ENCODE measurements around the gene PLCB1. TPM values are rescaled to one million over a fixed set of nuclear protein-coding genes. Genes with fewer than 3 reads are reported as not detected.

The PLCB1 gene
- total and polyA plus RNA-seq, 2 donors (not counting 1 experiment from before 2014, with no cell fraction given) = 13.4 to 23.3 TPM

DNA sequence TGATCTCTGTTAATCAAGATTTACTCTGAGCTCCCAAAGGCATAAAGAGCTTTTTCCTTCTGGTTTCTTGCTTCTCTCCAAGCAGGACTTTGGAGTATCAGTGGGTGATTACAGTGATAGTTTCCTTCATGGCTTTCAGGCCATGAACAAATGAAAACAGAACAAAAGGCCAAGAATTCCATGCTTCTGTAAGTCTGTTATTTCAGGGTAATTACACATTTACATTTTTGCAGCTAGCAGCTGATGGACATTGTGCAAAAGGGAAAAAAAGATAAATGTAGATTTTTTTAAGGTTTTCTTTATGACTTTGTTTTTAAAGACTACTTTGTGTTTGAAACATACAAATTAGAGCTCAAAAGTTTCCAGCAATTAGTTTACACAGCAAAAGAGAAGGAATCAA, 441.6 kb downstream of the PLCB1 start:
- Histone ChIP-seq H3K4me1 (ENCODE audit: control insufficient read depth, extremely low read depth, insufficient read depth, low read length) (no peaks in the 10 kb centered on the region), H3K9ac (ENCODE audit: insufficient read depth, low read length) (no peak overlapping the region), H3K4me2 (ENCODE audit: extremely low read depth, insufficient read depth, low read length) (no peak overlapping the region), H3K27ac (ENCODE audit: insufficient read depth, low read length) (no peak overlapping the region), H4K20me1 (ENCODE audit: control insufficient read depth, extremely low read depth, insufficient read depth, low read length) (no peaks in the 10 kb centered on the region), H3K27me3 (ENCODE audit: control insufficient read depth, insufficient read depth, low read length) (no peaks in the 10 kb centered on the region), H3K36me3 (ENCODE audit: control insufficient read depth, insufficient read depth, low read length) (no peaks in the 10 kb centered on the region), H3K79me2 (ENCODE audit: control insufficient read depth, insufficient read depth, low read length) (no peaks in the 10 kb centered on the region), H3K9me3 (ENCODE audit: control insufficient read depth, insufficient read depth, low read depth, low read length) (no peaks in the 10 kb centered on the region), H2AFZ (ENCODE audit: low read length) (no peak overlapping the region), H3K4me3 (replicated peaks in 1 of 4; ENCODE audit: control extremely low read depth in 1 of 4, insufficient read depth in 1 of 4, low read depth in 3 of 4, low read length in 4 of 4) (no peak overlapping the region)
- no peak for DNase-seq (ENCODE audit: low read depth in 2 of 2)
- TF ChIP-seq EZH2 (IDR thresholded peaks at IDR 0.05; ENCODE audit: low read length, missing control alignments) = no peak
- TF ChIP-seq, protein P1, sequence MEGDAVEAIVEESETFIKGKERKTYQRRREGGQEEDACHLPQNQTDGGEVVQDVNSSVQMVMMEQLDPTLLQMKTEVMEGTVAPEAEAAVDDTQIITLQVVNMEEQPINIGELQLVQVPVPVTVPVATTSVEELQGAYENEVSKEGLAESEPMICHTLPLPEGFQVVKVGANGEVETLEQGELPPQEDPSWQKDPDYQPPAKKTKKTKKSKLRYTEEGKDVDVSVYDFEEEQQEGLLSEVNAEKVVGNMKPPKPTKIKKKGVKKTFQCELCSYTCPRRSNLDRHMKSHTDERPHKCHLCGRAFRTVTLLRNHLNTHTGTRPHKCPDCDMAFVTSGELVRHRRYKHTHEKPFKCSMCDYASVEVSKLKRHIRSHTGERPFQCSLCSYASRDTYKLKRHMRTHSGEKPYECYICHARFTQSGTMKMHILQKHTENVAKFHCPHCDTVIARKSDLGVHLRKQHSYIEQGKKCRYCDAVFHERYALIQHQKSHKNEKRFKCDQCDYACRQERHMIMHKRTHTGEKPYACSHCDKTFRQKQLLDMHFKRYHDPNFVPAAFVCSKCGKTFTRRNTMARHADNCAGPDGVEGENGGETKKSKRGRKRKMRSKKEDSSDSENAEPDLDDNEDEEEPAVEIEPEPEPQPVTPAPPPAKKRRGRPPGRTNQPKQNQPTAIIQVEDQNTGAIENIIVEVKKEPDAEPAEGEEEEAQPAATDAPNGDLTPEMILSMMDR (conservative IDR thresholded peaks at IDR 0.05 in 1 of 2, IDR thresholded peaks at IDR 0.05 in 1 of 2; ENCODE audit: low read depth in 1 of 2, low read length in 2 of 2) = no peak

DNA sequence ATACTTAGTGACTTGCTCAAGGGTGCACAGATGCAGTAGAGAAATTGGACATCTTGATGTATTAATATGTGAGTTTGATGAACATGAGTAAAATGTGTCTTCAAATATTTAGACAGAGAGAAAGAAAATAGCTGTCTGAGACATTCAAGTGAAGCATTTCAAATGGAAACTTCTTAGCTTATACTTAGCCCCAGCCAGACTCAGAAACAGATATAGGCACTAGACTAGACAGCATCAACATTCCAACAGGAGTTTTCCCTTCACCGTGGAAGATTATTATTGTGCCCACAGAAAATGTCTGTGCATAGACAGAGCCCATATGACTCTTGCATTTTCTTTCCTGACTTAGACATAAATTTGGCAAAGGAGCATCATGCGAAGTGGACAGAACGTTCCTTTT, 443.0 kb downstream of the PLCB1 start:
- Histone ChIP-seq H3K4me2 (ENCODE audit: extremely low read depth, insufficient read depth, low read length) (no peak overlapping the region), H3K9ac (ENCODE audit: insufficient read depth, low read length) (no peak overlapping the region), H2AFZ (ENCODE audit: low read length) (no peak overlapping the region), H3K9me3 (ENCODE audit: control insufficient read depth, insufficient read depth, low read depth, low read length) (no peaks in the 10 kb centered on the region), H3K4me1 (ENCODE audit: control insufficient read depth, extremely low read depth, insufficient read depth, low read length) (no peaks in the 10 kb centered on the region), H3K27ac (ENCODE audit: insufficient read depth, low read length) (no peak overlapping the region), H3K4me3 (replicated peaks in 1 of 4; ENCODE audit: control extremely low read depth in 1 of 4, insufficient read depth in 1 of 4, low read depth in 3 of 4, low read length in 4 of 4) (no peak overlapping the region), H4K20me1 (ENCODE audit: control insufficient read depth, extremely low read depth, insufficient read depth, low read length) (no peaks in the 10 kb centered on the region), H3K27me3 (ENCODE audit: control insufficient read depth, insufficient read depth, low read length) (no peaks in the 10 kb centered on the region), H3K79me2 (ENCODE audit: control insufficient read depth, insufficient read depth, low read length) (no peaks in the 10 kb centered on the region), H3K36me3 (ENCODE audit: control insufficient read depth, insufficient read depth, low read length) (no peaks in the 10 kb centered on the region)
- DNase-seq (ENCODE audit: low read depth in 2 of 2) = no peak
- TF ChIP-seq EZH2 (IDR thresholded peaks at IDR 0.05; ENCODE audit: low read length, missing control alignments) = no peak
- TF ChIP-seq, protein P1 (conservative IDR thresholded peaks at IDR 0.05 in 1 of 2, IDR thresholded peaks at IDR 0.05 in 1 of 2; ENCODE audit: low read depth in 1 of 2, low read length in 2 of 2) = no peak

DNA sequence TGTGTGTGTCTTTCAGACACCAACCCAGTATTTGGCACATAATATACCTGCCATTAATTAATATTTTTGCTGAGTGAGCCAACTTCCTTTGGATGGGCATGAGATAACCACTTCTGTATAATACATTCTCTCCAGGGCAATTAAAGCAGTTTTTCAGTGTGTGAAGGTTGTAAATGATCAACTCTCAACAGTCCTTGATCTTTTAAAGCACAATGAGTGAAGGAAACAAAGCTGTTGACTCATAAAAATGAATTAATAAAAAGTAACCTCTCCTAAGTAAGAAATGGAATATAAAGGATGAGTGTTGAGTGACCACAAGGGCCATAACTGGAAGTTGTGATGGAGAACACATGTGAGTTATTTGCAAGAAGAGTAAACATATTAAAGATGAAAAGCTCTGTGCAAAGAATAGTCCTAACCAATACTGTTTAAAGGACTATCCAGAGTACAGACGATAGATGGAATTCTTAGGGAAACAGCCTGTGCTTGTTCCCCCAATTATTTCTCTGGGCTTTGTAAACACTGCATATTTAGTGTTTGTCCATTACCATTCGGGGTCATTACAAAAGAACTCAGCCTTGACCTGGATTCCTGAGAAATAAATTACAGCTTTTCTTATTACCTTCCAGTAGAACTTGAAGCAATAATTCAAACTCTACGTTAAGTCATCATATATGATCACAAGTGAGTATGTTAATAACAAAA, 446.2 kb downstream of the PLCB1 start:
- Histone ChIP-seq H4K20me1 (ENCODE audit: control insufficient read depth, extremely low read depth, insufficient read depth, low read length) (no peaks in the 10 kb centered on the region), H3K27me3 (ENCODE audit: control insufficient read depth, insufficient read depth, low read length) (no peaks in the 10 kb centered on the region), H2AFZ (ENCODE audit: low read length) (no peak overlapping the region), H3K79me2 (ENCODE audit: control insufficient read depth, insufficient read depth, low read length) (no peaks in the 10 kb centered on the region), H3K9me3 (ENCODE audit: control insufficient read depth, insufficient read depth, low read depth, low read length) (no peaks in the 10 kb centered on the region), H3K9ac (ENCODE audit: insufficient read depth, low read length) (no peak overlapping the region), H3K36me3 (ENCODE audit: control insufficient read depth, insufficient read depth, low read length) (no peaks in the 10 kb centered on the region), H3K4me2 (ENCODE audit: extremely low read depth, insufficient read depth, low read length) (no peak overlapping the region), H3K4me3 (replicated peaks in 1 of 4; ENCODE audit: control extremely low read depth in 1 of 4, insufficient read depth in 1 of 4, low read depth in 3 of 4, low read length in 4 of 4) (no peak overlapping the region), H3K4me1 (ENCODE audit: control insufficient read depth, extremely low read depth, insufficient read depth, low read length) (no peaks in the 10 kb centered on the region), H3K27ac (ENCODE audit: insufficient read depth, low read length) (no peak overlapping the region)
- no peak for DNase-seq (ENCODE audit: low read depth in 2 of 2)
- TF ChIP-seq EZH2 (IDR thresholded peaks at IDR 0.05; ENCODE audit: low read length, missing control alignments) = no peak
- TF ChIP-seq, protein P1 (conservative IDR thresholded peaks at IDR 0.05 in 1 of 2, IDR thresholded peaks at IDR 0.05 in 1 of 2; ENCODE audit: low read depth in 1 of 2, low read length in 2 of 2) = no peak
